GM12878 (cell line): ENCODE results near the gene VBP1.

Experiments used
- HDGF ChIP-seq: fragments of 450-650 bp; IDR thresholded peaks from 2 replicates; pipeline ENCODE4 v1.6.1; 2016; ENCODE audit warnings: antibody characterized with exemption
- NFYB ChIP-seq: IDR thresholded peaks from 2 replicates; pipeline ENCODE4 v1.6.1; 2011; ENCODE audit warnings: low read depth, mild to moderate bottlenecking, low read length, improper control_type of control experiment, moderate library complexity; ENCODE audit not compliant: insufficient read depth
- POLR2A ChIP-seq: IDR thresholded peaks from 2 replicates; pipeline ENCODE4 v1.6.1; 2011; ENCODE audit warnings: low read depth, mild to moderate bottlenecking, low read length
- RCOR1 ChIP-seq: conservative IDR thresholded peaks from 2 replicates; pipeline ENCODE4 v1.6.1; 2012; ENCODE audit warnings: low read depth, low read length, improper control_type of control experiment
- YY1 ChIP-seq: IDR thresholded peaks from 2 replicates; pipeline ENCODE4 v1.6.1; 2011; ENCODE audit warnings: low read depth, mild to moderate bottlenecking, low read length
- ZNF274 ChIP-seq: IDR thresholded peaks from one replicate; pipeline ENCODE4 v1.8.0; 2011; ENCODE audit not compliant: insufficient read length, insufficient read depth

DNA sequence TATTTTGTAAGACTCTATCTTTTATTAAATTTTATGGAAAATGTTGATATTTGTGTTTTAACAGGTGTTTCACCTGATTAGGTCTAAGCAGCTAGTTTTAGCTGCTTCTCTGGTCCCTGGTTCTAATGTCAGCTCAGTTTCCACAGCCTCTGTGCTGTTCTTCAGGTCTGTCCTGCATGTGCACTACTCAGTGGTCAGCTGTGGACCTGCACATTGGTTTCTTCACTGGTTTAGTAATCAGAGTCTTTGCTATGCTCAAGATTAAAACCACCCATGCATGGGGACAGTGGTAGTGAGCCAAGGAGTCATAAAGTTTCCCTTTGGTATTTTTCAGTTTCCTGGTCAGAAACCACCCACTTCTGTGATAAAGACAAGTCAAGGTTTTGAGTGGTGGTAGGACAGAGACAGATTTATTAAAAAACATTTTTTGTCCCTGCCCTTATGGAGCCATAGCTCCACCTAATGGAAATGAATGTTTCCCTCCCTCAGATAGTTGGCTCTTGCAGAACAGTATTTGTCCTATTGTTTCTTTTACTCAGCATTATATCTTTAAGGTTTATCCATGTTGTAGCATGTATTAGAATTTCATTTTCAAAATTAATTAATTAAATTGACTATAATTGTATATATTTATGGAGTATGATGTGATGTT lies 36.8 kb upstream of the VBP1 start:
- TF ChIP-seq HDGF (no peak), POLR2A (no peak), ZNF274 (no peak), RCOR1 (no peak), NFYB (no peak), YY1 (no peak)
